ENCODE results near the gene BPI. TPM values are rescaled to one million over a fixed set of nuclear protein-coding genes. Genes with fewer than 3 reads are reported as not detected.

Gene BPI
- total RNA-seq, 2 experiments from 2014 or later, result 0.14 TPM; not detected in 1

DNA sequence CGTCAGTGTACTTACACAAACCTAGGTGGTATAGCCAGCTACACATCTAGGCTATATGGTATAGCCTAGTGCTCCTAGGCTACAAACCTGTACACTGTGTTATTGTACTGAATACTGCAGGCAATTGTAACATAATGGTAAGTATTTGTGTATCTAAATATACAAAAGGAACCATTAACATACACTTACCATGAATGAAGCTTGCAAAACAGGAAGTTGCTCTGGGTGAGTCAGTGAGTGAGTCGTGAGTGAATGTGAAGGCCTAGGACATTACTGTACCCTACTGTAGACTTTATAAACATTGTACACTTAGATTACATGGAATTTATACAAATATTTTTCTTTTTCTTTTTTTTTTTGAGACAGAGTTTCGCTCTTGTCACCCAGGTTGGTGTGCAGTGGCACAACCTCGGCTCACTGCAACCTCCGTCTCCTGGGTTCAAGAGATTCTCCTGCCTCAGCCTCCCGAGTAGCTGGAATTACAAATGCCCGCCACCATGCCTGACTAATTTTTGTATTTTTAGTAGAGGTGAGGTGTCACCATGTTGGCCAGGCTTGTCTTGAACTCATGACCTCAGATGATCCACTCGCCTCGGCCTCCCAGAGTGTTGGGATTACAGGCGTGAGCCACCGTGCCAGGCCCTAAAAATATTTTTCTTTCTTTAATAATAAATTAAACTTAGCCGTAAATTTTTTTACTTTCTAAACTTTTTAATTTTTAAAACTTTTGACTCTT lies 28.0 kb upstream of the BPI start:
- no peaks in the 10 kb centered on the region for H3K4me1 Mint-ChIP-seq (ENCODE audit: low read depth)
- H3K4me3 ChIP-seq (ENCODE audit: low read length), result no peak overlapping the region
- no peaks in the 10 kb centered on the region for H3K27me3 ChIP-seq (ENCODE audit: control insufficient read depth in 1 of 2, insufficient read depth in 2 of 2, low read length in 2 of 2)
- no peak for TF ChIP-seq CTCF (IDR thresholded peaks at IDR 0.05)
- H3K4me3 Mint-ChIP-seq, result no peak overlapping the region
- H3K27me3 Mint-ChIP-seq, result peaks cover 5% of the 10 kb centered on the region
- peak in 2 of 14 experiments; percentile 32 to 56 for DNase-seq
- H3K4me1 ChIP-seq (ENCODE audit: insufficient read depth, low read length), result no peaks in the 10 kb centered on the region
- no peaks in the 10 kb centered on the region for H3K36me3 ChIP-seq (ENCODE audit: insufficient read depth, low read length)
- POLR2A ChIA-PET, result no interaction called here
- H3K9me3 Mint-ChIP-seq, result no peaks in the 10 kb centered on the region
- no peak for ATAC-seq (ENCODE audit: poor library complexity)
- intact Hi-C loops (cut with DNase I, micrococcal nuclease), result no loop called here
- no peak overlapping the region for H3K27ac ChIP-seq (ENCODE audit: low read depth in 1 of 2, low read length in 2 of 2)
- CTCF ChIA-PET, result no interaction called here
- no peak overlapping the region for H3K27ac Mint-ChIP-seq
- peaks cover 0 to 5% of the 10 kb centered on the region in 2 experiments for H3K9me3 ChIP-seq (ENCODE audit: control insufficient read depth in 1 of 2, insufficient read depth in 1 of 2, low read length in 2 of 2)
- no peaks in the 10 kb centered on the region for H3K36me3 Mint-ChIP-seq (ENCODE audit: low read depth)

DNA sequence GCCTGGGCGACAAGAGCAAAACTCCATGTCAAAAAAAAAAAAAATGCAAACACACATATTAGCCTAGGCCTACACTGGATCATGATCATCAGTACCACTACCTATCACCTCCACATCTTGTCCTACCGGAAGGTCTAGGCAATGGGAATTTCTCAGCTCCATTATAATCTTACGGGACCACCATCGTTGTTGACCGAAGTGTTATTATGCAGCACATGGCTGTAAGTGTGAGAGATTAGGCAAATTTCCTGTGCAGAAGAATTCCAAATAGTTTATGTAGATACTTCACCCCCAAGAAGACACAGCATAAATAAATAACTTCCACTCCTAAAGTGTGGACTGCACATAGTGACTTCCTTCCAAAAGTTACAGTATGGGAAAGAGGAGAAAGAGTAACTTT lies 26.7 kb upstream of the BPI start:
- ATAC-seq (ENCODE audit: poor library complexity), result no peak

DNA sequence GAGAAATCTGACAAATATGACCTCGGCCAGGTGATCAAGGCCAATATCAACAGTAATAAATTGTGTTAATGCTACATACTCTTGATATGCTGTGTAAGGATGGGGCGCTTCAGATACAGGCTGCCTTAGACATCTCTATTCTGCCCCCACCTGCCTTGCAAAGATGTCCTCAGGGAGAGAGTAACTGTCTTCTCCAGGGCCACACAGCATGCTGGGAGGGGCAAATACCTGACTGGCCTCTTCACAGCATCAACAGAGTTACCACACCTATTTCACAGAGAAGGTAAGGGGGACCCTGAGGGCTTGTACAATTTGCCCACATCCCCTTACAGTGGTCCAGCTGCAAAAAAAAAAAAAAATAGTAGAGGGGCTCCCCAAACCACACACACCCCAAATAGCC lies 26.3 kb upstream of the BPI start:
- ATAC-seq (ENCODE audit: poor library complexity), result no peak
- Histone ChIP-seq H3K9me3 (ENCODE audit: control insufficient read depth in 1 of 2, insufficient read depth in 1 of 2, low read length in 2 of 2) (no peaks in the 10 kb centered on the region), H3K27ac (ENCODE audit: low read depth in 1 of 2, low read length in 2 of 2) (no peak overlapping the region), H3K36me3 (ENCODE audit: insufficient read depth, low read length) (no peaks in the 10 kb centered on the region), H3K27me3 (ENCODE audit: control insufficient read depth in 1 of 2, insufficient read depth in 2 of 2, low read length in 2 of 2) (no peaks in the 10 kb centered on the region), H3K4me3 (ENCODE audit: low read length) (no peak overlapping the region), H3K4me1 (ENCODE audit: insufficient read depth, low read length) (no peaks in the 10 kb centered on the region)
- no peak for DNase-seq
- TF ChIP-seq CTCF (IDR thresholded peaks at IDR 0.05), result no peak
- Mint-ChIP-seq H3K4me1 (ENCODE audit: low read depth) (no peaks in the 10 kb centered on the region), H3K27me3 (no peaks in the 10 kb centered on the region), H3K4me3 (no peak overlapping the region), H3K27ac (no peak overlapping the region), H3K36me3 (ENCODE audit: low read depth) (no peaks in the 10 kb centered on the region), H3K9me3 (no peaks in the 10 kb centered on the region)
- ChIA-PET POLR2A (no interaction called here), CTCF (no interaction called here)
- intact Hi-C loops (cut with DNase I, micrococcal nuclease), result no loop called here

More for the DNA sequence above, 26.7 kb upstream of the BPI start:
- no peak for TF ChIP-seq CTCF (IDR thresholded peaks at IDR 0.05)
- H3K36me3 Mint-ChIP-seq (ENCODE audit: low read depth), result no peaks in the 10 kb centered on the region
- CTCF ChIA-PET, result no interaction called here
- POLR2A ChIA-PET, result no interaction called here
- no peaks in the 10 kb centered on the region for H3K36me3 ChIP-seq (ENCODE audit: insufficient read depth, low read length)
- no peaks in the 10 kb centered on the region for H3K9me3 Mint-ChIP-seq
- intact Hi-C loops (cut with DNase I, micrococcal nuclease), result no loop called here
- H3K4me1 ChIP-seq (ENCODE audit: insufficient read depth, low read length), result no peaks in the 10 kb centered on the region
- no peaks in the 10 kb centered on the region for H3K9me3 ChIP-seq (ENCODE audit: control insufficient read depth in 1 of 2, insufficient read depth in 1 of 2, low read length in 2 of 2)
- H3K4me3 ChIP-seq (ENCODE audit: low read length), result no peak overlapping the region
- DNase-seq, result no peak
- no peak overlapping the region for H3K4me3 Mint-ChIP-seq
- H3K27ac ChIP-seq (ENCODE audit: low read depth in 1 of 2, low read length in 2 of 2), result no peak overlapping the region
- H3K27me3 ChIP-seq (ENCODE audit: control insufficient read depth in 1 of 2, insufficient read depth in 2 of 2, low read length in 2 of 2), result no peaks in the 10 kb centered on the region
- no peak overlapping the region for H3K27ac Mint-ChIP-seq
- H3K27me3 Mint-ChIP-seq, result no peaks in the 10 kb centered on the region
- no peaks in the 10 kb centered on the region for H3K4me1 Mint-ChIP-seq (ENCODE audit: low read depth)
